ENCODE data around the gene NFATC3.

Gene NFATC3

DNA sequence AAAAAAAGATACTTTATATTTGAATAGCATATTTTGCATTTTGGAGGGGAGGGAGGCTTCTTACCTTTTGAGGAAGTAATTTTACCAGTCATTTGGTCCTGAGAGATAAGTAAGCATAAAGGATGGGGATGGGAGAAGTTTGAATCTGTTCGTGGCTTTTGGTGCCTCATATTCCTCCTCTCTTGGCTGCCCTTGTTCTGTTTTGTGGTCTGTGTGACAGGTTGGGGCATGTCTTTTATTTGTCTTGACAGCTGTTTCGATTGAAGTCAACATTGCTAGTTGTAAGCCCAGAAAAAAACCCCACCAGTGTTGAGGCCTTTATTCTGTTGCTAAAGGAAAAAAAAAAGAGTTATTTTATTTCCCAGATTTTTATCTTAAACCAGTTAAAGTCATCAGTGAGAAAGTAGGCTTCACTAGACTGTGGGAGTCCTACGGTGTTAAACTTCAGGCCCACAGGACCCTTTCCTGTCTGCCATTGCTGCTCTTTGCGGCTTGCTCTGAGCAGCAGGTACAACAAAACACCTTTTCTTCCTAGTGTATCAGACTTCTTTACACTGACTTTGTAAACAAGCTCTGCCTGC lies 190.5 kb downstream of the NFATC3 start:
- POLR2A ChIA-PET, result interaction anchor here (1.0 to 1.5 kb wide), 3 partner anchors 11 to 35 kb away, joined by 3 read pairs; partner anchors contain the start of genes PRMT7, SLC7A6 and SLC7A6OS
- CTCF ChIA-PET, result no interaction called here
- TF ChIP-seq FOXK2 (IDR thresholded peaks at IDR 0.05), result no peak
- no peak for TF ChIP-seq SP1 (IDR thresholded peaks at IDR 0.05)
- TF ChIP-seq LEF1 (IDR thresholded peaks at IDR 0.05; ENCODE audit: borderline replicate concordance), result no peak
- DNase-seq (ENCODE audit: extremely low spot score), result no peak

- TF ChIP-seq, protein P1, sequence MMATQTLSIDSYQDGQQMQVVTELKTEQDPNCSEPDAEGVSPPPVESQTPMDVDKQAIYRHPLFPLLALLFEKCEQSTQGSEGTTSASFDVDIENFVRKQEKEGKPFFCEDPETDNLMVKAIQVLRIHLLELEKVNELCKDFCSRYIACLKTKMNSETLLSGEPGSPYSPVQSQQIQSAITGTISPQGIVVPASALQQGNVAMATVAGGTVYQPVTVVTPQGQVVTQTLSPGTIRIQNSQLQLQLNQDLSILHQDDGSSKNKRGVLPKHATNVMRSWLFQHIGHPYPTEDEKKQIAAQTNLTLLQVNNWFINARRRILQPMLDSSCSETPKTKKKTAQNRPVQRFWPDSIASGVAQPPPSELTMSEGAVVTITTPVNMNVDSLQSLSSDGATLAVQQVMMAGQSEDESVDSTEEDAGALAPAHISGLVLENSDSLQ (IDR thresholded peaks at IDR 0.05), result no peak
- TF ChIP-seq SP1 (IDR thresholded peaks at IDR 0.05) (no peak), FOXK2 (IDR thresholded peaks at IDR 0.05) (no peak), BHLHE40 (IDR thresholded peaks at IDR 0.05; ENCODE audit: borderline replicate concordance) (no peak), ELF4 (IDR thresholded peaks at IDR 0.05) (no peak), FOXA1 (IDR thresholded peaks at IDR 0.05) (no peak), L3MBTL2 (conservative IDR thresholded peaks at IDR 0.05) (no peak), SUZ12 (IDR thresholded peaks at IDR 0.05) (no peak), NFRKB (IDR thresholded peaks at IDR 0.05) (no peak), TARDBP (IDR thresholded peaks at IDR 0.05) (no peak), FOXM1 (IDR thresholded peaks at IDR 0.05; ENCODE audit: borderline replicate concordance) (no peak), ARNT (IDR thresholded peaks at IDR 0.05) (no peak), LEF1 (IDR thresholded peaks at IDR 0.05; ENCODE audit: borderline replicate concordance) (no peak), HDGF (IDR thresholded peaks at IDR 0.05; ENCODE audit: borderline replicate concordance) (no peak), ZNF384 (IDR thresholded peaks at IDR 0.05) (no peak), CTBP1 (IDR thresholded peaks at IDR 0.05; ENCODE audit: borderline replicate concordance) (no peak)
- POLR2A ChIA-PET, result interaction anchor here (1.0 kb wide), 2 partner anchors 12 to 35 kb away, joined by 3 read pairs; partner anchors contain the start of genes PRMT7, SLC7A6 and SLC7A6OS
- CTCF ChIA-PET, result no interaction called here
- no peak for DNase-seq (ENCODE audit: extremely low spot score)
Measured at GRCh38 chr16:68276223-68276622, 191.1 kb downstream of the NFATC3 start.

Measured in HEK293T (cell line).